GM12892 (cell line): Measurements from ENCODE around the gene PRKAG2.

ENCODE experiments used
- POLR2AphosphoS5 ChIP-seq: IDR thresholded peaks from 2 replicates; pipeline ENCODE4 v1.6.1; 2011; ENCODE audit warnings: low read depth, low read length, control low read depth
- TAF1 ChIP-seq: IDR thresholded peaks from 2 replicates; pipeline ENCODE4 v1.6.1; 2011; ENCODE audit warnings: low read depth, mild to moderate bottlenecking, control low read depth, low read length, borderline replicate concordance

DNA sequence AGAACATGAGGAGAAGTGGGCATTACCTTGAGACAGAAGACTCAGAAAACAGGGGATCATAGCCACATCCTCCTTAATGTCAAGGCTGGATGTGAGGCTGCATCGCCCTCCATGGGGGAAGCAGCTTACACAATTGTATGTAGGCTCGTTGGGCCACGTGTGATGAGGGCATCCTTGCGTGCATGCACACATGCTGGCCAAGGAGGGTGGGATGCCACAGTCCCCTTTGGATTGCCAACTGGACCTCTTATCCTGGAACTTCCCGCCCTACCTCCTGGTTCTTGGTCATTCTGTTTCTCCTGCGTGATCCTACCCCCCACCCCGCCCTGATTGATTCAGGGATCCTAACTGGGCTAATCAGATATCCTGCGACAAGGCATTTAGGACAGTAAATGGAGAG is 102.0 kb downstream of the PRKAG2 start:
- TF ChIP-seq POLR2AphosphoS5 (no peak), TAF1 (no peak)
